T-helper 2 cell (primary cell): Measurements from ENCODE around the gene LRP1.

Experiments used
- DNase-seq, 5 experiments: peaks; one replicate each; pipeline versions ENCODE4 v3.0.0 to v3.0.0-alpha.2; 2012 to 2022
- total RNA-seq, 2 donors: gene quantifications; one replicate each; lab custom pipeline; 2026; lab: John Stamatoyannopoulos, UW

Gene LRP1
- total RNA-seq, result 7.3 to 15.6 reads per million in 2 donors

DNA sequence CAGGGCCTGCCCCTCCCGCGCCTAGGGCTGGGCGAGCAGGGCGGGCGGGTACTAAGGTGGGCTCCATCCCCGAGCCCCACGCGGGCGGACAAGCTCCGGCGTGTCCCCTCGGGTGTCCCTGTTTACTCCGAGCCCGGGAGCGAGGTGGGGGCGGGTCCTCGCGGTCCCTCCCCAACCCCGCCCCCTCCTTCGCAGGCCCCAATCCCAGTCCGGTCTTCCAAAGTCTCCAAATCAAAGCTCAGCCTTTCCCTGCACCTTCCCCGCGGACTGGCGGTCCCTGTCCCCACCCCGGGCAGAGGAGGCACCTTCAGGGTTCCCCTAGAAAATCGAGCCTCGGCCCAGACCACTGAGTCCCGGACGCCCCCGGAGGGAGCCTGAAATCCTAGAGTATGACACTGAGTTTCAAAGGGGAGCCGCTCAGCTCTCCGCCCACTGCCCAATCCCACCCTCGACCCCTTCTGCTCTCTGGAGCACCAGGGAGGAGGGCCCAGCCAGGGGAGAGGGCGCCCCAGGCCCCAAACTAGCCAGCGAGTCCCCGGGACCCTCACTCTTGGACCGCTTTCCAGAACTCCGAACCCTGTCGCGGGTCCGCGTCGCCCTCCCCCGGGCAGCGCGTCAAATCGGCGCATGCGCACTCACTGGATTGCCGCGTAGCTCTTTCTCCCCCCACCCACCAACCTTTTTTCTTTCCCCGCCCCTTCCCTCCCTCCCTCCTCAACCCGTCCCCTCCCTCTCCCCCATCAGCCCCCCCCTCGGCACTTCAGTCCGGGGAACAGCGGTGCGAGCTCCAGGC is at the start of gene LRP1:
Gene LRP1, plus strand, starts transcription at position 758 of the 793 bp plus-strand sequence. CDS start 482 bp downstream, outside the sequence.
- peak; percentile 54 to 89 (median 60) for DNase-seq

DNA sequence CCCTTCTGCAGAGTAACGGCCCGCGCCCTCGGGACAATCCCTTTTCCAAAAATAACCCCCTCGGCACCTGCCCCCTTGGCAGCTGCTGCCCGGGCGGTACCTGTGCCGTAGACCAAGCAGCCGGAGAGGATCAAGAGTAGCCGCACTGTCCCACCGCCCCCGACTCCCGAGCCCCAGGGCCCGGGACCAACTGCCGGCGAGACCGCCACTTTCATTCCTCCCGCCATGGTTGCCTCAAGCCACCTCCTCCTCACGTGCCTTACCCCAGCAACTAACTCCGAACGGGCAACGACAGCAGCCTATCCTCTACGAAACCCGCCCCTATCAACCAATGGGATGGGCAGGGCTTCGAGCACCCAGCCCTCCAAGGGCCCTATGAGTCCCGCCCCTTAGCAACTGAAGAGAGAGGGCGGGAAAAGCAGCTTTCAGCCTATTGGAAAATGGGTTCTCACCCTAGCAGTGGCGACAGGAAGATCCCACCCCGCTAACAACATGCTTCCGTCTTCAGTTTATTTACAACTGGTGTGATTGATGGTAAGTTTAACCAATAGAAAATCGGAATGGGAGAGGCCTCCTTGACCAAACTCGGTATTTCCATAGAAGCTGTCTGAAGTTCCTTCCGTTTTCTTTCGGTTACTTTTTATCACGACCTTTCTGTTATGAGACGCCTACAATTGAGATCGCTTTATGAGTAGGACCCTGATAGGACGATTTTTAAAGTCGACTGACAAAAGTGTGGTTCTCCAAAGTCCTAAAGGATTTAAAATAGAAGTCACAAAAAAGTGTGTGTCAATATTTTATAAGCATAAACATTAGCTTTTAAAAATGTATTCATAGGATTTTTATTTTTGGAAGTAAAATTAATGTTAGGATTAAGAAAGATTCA is 49.5 kb upstream of the LRP1 start, which contains the start of gene NEMP1:
Gene NEMP1, minus strand, starts transcription at position 273 of the 886 bp plus-strand sequence. Its CDS starts 46 bp downstream, at position 227.
- peak; percentile 81 to 100 (median 94) for DNase-seq

DNA sequence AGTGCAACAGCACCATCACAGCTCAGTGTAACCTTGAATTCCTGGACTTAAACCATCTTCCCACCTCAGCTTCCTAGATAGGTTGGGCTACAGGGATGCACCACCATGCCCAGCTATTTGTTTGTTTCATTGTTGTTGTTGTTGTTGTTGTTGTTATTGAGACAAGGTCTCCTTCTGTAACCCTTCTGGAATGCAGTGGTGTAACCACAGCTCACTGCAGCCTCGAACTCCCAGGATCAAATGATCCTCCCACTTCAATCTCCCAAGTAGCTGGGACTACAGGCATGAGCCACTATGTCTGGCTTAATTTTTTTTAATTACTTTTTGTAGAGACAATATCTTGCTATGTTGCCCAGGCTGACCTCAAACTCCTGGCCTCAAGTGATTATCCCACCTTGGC is 48.5 kb upstream of the LRP1 start:
- no peak for DNase-seq

DNA sequence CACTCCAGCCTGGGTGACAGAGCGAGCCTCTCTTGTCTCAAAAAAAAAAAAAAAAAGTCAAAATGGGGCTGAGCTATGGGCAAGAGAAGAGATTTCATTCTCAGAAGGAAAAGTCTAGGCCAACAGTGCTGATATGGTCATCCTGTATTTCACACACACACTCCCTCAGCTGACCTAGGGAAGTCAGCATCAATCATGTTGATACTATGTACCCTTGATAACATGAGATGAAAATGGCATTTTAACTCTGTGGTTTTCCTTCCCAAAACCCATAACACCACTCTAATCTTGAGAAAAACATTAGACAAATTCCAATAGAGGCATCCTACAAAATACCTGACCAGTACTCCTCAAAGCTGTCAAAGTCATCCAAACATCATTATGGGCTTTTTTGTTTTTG is 47.4 kb upstream of the LRP1 start:
- DNase-seq, result no peak

DNA sequence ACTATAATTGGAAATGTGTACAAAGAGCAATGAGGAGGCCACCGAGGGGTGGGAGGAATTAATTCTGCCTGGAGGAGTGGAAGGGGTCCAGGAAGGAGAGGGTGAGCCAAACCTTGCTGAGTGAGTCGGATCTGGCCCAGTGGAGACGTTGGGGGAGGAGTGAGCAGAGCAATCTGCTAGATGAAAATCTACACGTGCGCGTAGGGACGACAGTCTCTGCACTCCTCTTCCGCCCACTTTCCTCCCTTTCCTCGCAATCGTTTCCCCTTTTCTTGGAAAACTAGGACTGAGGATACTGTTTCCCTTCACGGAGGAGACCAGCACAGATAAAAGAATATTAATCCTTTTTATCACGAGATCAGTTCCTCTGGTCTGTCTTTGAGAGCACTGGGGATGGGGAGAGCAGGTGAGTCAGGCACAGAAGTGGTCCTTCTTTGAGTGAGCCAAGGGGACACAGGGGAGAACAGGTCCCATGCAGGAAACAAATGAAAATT is 42.2 kb upstream of the LRP1 start:
- DNase-seq, result peak in 1 of 5 experiments; percentile 60

DNA sequence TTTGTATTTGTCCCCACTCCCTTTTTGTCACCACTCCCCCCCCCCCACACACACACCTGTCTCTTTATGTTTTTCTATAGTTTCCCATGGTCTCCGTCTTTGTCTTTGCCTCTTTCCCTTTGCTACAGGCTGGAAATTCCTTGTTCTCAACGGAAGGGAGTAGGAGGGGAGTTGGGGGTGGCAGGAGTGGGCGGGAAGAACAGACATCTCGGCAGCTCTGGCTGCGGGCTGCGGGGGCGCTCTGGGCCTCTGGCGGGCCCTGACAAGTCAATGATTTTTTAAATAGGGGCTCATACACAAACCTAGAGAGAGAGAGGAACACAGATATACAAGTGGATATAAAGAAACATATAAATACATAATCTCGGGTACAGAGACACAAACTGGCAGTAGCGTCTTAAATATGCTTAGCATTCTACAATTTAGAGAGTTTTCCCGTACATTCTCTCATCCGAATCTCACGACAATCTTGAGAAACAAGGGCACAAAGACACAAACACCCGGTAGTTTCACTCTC is 41.7 kb upstream of the LRP1 start:
- DNase-seq, result peak in 4 of 5 experiments; percentile 31 to 58 (median 38)

DNA sequence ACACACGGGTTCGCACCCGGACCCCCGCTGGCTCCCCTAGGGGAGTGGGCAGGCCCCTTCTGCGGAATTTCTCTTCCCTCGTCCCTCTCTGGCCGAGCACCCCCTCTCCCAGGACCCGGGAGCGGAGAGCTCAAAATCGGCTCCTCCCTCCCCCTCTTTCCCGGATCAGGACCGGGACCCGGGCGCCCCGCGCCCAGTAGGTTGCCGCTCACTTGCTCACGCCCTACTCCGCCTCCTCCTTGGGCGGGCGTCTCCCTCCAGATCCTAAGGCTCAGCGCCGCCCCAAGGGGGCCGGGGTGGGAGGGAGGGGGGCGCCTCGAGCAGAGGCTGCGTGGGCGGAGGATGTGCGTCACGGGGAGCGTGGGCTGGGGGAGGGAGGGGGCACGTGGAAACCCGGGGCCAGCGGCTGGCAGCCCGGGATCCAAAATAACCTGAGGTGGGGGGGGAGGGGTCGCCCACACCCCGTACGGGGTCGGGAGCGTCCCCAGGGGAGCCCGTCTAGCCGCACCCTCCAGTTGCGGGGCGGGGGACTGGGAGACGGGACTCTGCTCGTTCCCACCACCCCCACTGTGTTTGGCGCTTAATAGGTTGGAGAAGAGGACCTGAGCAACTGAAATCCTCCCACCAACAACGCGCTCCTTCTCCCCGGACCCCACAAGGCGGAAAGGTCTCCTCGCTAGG is 41.1 kb upstream of the LRP1 start:
- peak; percentile 80 to 92 (median 87) for DNase-seq

DNA sequence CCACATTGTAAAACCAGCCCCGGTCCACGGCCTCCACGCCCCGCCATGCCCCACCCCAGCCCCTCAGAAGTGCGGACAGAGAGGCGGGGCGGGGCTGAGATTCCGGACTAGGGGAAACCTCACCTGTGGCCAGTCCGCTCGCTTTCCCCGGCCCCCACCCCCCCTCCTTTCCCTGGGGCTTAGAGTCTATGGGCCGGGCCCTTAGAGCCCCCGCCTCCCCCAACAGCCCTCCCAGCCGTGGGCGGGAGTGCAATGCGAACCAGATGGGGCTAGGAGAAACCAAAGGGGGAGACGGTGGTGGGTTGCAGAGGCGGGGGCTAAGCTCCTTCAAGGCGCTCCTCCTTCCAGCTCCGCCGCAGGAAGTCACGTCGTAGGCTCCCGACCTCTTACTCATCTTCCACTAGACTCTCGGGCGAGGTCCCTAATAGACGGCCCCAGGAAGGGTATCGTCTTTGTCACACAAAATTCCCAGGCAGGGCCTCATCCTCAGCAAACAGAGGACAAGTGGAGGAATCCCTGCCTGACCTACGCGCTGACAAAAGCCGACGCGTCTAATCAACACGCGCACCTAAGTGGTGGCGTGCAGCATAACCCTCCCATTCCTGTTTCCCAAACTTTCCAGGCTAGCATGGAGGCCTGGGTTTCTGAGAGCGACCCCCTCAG is 40.5 kb upstream of the LRP1 start:
- peak; percentile 47 to 83 (median 71) for DNase-seq

DNA sequence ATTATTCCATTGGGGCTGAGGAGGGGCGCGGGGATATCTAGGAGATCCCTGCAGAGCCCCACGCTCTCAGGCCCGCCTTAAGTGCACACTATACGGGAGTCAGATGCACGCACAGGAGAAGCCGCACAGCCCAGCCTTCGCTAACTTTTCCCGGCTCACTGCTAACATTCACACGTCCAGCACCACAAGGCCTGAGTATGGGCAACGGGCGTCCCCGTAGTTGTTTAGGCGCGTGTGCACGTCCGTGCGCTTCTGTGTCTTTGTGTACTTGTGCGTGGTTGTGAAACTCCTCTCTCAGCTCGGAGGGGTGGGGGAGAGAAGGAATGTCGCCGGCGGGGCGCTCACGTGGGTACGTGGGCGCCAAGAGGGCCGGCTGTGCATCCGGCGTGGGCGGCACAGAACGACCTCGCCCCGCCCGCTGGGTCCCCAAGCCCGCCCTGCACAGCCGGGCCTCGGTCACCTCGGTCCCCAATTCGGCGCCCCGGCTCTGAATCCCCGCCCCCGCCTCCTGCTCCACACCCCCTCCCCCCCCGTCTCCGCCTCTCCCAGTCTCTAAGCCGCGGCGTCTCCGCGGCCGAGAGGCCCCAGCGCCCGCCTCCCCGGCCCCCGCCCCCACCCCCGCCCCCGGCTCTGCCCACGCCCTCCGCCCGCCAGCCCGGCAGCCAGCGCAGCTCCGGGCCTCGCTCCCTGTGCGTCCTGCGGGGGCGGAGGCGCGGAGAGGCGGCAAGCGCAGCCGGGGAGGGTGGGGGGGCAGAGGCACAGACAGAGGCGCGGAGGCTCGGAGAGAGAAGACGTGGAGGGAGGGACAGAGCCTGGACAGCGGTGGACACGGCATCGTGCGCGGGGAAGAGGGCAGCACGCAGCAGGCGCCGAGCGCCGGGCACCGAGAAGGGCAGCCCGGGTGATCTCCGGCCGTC is 39.7 kb upstream of the LRP1 start, which contains the start of gene NAB2:
Gene NAB2, plus strand, starts transcription at position 761 of the 917 bp plus-strand sequence. CDS start 158 bp downstream, outside the sequence.
- DNase-seq, result peak; percentile 65 to 97 (median 91)

DNA sequence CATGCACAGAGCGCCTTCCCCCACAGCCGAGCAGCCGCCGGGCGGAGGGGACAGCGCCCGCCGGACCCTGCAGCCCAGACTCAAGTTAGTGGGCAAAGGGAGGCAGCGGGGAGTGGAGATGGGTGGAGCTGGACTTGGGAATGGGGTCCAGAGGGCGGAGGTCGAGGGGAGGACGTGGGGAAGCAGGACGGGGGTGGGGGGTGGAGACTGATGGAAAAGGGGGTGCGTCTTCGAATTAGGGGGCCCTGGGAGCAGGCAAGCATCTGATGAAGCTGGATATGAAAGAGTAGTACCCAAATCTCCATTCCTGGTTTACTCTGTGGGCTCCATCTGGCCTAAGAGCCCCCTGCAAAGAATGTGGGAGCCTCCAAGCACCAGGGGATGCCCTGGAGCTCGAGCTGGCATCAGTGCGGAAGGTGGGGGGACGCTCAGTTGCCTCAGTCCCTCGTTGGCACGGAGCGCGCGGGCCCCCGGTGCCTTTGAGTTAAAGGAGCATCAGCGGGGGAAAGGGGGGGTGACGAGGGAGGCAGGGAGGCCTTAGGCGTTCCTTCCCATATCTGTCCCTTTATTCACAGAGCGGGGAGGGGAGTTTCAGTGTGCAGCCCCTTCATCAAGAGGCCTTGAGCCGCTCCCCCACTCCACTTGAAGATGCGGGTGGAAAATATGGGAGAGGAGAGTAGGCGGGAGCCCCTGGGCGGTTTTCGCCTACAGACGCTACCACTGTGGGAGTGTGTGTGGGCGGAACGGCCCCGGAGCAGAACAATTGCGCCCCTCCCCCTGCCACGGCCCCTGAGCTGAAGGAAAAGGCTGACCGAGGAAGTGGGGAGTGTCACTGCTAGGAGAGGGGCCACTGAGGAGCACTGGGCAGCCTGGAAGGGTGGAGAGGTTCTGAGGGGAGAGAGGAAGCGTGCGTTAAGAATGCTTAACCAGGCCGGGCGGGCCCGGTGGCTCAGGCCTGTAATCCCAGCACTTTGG is 38.7 kb upstream of the LRP1 start:
- peak in 4 of 5 experiments; percentile 30 to 54 (median 40) for DNase-seq

DNA sequence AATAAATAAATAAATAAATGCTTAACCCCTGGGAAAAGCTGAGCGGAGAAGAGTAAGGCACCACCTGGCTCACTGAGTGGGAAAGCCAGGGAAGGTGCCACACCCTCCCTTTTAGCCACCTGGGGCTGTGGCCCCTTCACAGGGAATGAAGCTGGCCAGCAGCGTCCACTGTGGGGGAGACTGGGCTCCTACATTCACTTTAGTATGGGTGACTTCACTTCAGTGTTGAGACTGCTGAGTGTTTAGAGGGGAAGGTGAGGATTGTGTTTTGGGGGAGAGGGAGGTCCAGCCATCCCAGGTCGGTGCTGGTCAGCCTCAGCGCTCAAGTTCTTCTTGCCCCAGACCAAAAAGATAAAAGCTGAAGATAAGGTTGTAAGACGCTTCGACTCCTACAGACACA is 37.8 kb upstream of the LRP1 start:
- no peak for DNase-seq

DNA sequence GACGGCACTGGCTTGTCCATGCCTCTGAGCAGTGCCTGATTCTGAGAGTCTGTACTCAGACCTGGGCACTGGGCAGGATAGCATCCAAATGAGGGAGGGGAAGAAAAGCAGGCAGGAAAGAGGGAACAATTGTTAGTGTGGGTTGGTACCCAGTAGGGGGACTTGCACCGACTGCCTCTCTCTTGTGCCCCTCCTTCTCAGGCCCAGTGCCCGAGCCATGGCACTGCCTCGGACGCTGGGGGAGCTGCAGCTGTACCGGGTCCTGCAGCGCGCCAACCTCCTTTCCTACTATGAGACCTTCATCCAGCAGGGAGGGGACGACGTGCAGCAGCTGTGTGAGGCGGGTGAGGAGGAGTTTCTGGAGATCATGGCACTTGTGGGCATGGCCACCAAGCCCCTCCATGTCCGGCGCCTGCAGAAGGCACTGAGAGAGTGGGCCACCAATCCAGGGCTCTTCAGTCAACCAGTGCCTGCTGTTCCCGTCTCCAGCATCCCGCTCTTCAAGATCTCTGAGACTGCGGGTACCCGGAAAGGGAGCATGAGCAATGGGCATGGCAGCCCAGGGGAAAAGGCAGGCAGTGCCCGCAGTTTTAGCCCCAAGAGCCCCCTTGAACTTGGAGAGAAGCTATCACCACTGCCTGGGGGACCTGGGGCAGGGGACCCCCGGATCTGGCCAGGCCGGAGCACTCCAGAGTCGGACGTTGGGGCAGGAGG is 37.2 kb upstream of the LRP1 start:
- DNase-seq, result no peak

DNA sequence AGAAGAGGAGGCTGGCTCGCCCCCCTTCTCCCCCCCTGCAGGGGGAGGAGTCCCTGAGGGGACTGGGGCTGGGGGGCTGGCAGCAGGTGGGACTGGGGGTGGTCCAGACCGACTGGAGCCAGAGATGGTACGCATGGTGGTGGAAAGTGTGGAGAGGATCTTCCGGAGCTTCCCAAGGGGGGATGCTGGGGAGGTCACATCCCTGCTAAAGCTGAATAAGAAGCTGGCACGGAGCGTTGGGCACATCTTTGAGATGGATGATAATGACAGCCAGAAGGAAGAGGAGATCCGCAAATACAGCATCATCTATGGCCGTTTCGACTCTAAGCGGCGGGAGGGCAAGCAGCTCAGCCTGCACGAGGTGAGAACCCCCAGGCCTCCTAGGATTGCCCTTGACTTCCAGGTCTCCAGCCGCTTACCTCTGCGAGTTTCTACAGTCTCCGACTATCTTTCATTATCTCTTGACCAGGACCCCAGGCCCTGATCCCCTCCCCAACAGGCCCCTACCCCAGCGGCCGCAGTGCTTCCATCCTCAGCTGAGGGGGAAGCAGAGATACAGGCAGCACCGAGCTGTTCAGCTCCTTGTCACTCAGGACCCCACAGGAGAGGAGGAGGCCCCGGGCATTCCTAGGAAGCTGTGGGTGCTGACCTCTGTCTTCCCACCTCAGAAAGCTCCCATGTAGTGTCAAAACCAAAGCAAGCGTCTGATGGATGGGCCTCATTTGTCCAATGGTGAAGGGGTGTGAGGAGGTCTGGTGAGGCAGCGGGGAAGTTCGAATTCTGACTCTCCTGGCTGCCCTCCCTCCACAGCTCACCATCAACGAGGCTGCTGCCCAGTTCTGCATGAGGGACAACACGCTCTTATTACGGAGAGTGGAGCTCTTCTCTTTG is 36.4 kb upstream of the LRP1 start:
- DNase-seq, result no peak

DNA sequence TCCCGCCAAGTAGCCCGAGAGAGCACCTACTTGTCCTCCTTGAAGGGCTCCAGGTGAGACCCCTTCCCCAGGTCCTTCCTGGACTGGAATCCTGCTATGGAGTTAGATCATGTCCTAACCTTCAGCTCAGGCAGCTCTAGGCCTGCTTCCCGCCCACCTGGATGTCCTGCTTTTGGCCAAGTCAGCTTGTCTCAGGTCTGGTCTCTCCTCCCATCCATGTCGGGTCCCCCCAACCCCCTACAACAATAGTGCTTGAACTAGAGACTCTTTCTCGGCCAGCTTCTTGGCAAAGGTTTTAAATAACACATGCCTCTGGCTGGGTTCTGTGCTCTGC is 35.8 kb upstream of the LRP1 start:
- no peak for DNase-seq

DNA sequence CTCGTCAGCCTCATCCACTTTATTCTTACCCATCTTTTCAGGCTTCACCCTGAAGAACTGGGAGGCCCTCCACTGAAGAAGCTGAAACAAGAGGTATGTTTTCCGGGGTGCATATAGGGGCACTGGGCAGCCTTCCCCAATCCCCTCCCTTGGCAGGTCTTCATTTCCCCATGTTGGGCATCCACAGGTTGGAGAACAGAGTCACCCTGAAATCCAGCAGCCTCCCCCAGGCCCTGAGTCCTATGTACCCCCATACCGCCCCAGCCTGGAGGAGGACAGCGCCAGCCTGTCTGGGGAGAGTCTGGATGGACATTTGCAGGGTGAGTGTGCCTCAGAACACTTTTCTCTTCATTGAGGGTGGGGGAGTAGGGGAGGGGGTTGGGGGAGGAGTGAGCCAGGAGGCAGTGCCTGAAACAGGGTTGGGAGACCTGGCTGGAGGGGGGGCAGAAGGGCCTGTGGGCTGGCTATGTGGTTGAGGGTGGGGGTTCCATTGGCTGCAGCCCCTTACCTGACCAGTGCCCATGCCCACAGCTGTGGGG is 35.3 kb upstream of the LRP1 start:
- DNase-seq, result no peak

DNA sequence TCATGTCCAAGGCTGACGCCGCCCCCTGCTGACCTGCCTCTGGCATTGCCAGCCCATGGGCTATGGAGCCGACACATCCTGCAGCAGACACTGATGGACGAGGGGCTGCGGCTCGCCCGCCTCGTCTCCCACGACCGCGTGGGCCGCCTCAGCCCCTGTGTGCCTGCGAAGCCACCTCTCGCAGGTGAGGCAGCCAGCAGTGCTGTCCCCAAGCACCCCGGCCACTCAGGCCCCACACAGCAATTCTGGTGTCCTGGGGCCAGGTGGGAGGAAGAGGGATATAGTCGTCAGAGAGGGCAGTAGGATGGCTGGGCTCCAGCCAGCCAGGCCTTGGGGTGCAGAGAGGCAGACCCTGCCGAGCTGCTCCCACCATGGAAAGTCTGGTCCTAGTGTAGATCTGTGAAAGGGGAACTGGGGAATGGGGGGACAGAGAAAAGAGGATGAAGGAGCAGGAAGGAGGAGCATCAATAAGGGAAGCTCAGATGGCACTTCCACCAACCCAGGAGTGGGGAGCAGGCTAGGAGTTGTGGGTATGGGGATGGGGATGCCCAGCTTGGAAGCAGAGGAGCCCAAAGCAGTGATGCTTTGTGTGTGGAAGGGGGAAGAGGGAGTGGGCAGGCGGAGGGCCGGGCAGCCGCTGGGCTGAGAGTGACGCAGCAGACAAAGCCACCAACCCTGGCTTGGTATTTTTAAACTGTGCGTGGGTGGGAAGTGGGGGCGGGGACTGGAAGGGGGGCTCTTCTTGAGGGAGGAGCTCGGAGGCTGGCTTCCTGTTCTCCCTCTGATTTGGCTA is 34.7 kb upstream of the LRP1 start:
- peak in 4 of 5 experiments; percentile 46 to 67 (median 53) for DNase-seq
